Tibial artery (tissue), 4 donors: ENCODE data around the gene RNASET2.

Experiments
- DNase-seq, 2 donors: peaks; one replicate each; pipeline ENCODE4 v3.0.0-alpha.2; 2019
- H3K27ac ChIP-seq, 2 donors: fragments of 200-600 bp; sonication (generic) in 1 of 2; 1 replicate in 1 of 2; 2 replicates in 1 of 2; pipeline ENCODE4 v1.5.1; 2018 to 2019; ENCODE audit warnings: mild to moderate bottlenecking in 1 of 2
- H3K27me3 ChIP-seq, 2 donors: fragments of 200-600 bp; sonication (generic) in 1 of 2; one replicate each; pipeline versions ENCODE4 v1.5.1 to v1.6.0; 2016 to 2019
- H3K36me3 ChIP-seq, 3 donors: fragments of 200-600 bp; sonication (generic) in 2 of 3; one replicate each; pipeline ENCODE4 v1.5.1; 2016 to 2019; ENCODE audit warnings: mild to moderate bottlenecking in 2 of 3
- H3K4me1 ChIP-seq, 4 donors: fragments of 200-600 bp; sonication (generic) in 2 of 4; 1 replicate in 3 of 4; 2 replicates in 1 of 4; pipeline ENCODE4 v1.5.1; 2016 to 2019
- H3K4me3 ChIP-seq, 2 donors: fragments of 200-600 bp; sonication (generic) in 1 of 2; 1 replicate in 1 of 2; 2 replicates in 1 of 2; pipeline ENCODE4 v1.5.1; 2018 to 2019; ENCODE audit warnings: mild to moderate bottlenecking in 2 of 2
- H3K9me3 ChIP-seq, 3 donors: fragments of 200-600 bp; sonication (generic) in 1 of 3; one replicate each; pipeline ENCODE4 v1.5.1; 2016 to 2019
- CTCF ChIP-seq, 2 experiments: fragments of 200-600 bp in 1 of 2; fragments of 450-650 bp in 1 of 2; IDR thresholded peaks; one replicate each; pipeline ENCODE4 v1.5.1; 2017 to 2019; ENCODE audit warnings: antibody characterized with exemption in 2 of 2, mild to moderate bottlenecking in 1 of 2, moderate library complexity in 1 of 2
- intact Hi-C: fragments of 100-400 bp; cut with DNase I; formaldehyde crosslinking; loops from one replicate; pipeline ENCODE4 v1.15.0; 2023; ENCODE audit warnings: low total_unique reads

The RNASET2 gene

GRCh38 chr6:166907871-166908806 lies 48.2 kb downstream of the RNASET2 start:
- DNase-seq, result no peak
- TF ChIP-seq CTCF (IDR thresholded peaks at IDR 0.05), result no peak
- H3K27ac ChIP-seq, result no peak overlapping the region

GRCh38 chr6:166907373-166907841 lies 48.9 kb downstream of the RNASET2 start:
- H3K9me3 ChIP-seq, result no peaks in the 10 kb centered on the region
- no peak overlapping the region for H3K27ac ChIP-seq
- no peak overlapping the region for H3K4me3 ChIP-seq
- H3K36me3 ChIP-seq, result no peaks in the 10 kb centered on the region
- TF ChIP-seq CTCF (IDR thresholded peaks at IDR 0.05), result no peak
- intact Hi-C loops, result no loop called here
- peaks cover 0 to 9% (median 5%) of the 10 kb centered on the region in 4 donors for H3K4me1 ChIP-seq
- DNase-seq, result no peak
- H3K27me3 ChIP-seq, result peaks cover 0 to 5% of the 10 kb centered on the region in 2 donors

More at GRCh38 chr6:166907871-166908806, 48.2 kb downstream of the RNASET2 start:
- Histone ChIP-seq H3K4me1 (peaks cover 0 to 9% (median 5%) of the 10 kb centered on the region in 4 donors), H3K27me3 (peaks cover 0 to 5% of the 10 kb centered on the region in 2 donors), H3K9me3 (no peaks in the 10 kb centered on the region), H3K4me3 (no peak overlapping the region), H3K36me3 (no peaks in the 10 kb centered on the region)
- intact Hi-C loops, result no loop called here

- TF ChIP-seq CTCF (IDR thresholded peaks at IDR 0.05), result no peak
- Histone ChIP-seq H3K36me3 (no peaks in the 10 kb centered on the region), H3K27ac (no peak overlapping the region), H3K9me3 (no peaks in the 10 kb centered on the region), H3K27me3 (peaks cover 0 to 5% of the 10 kb centered on the region in 2 donors), H3K4me1 (peaks cover 0 to 9% (median 5%) of the 10 kb centered on the region in 4 donors), H3K4me3 (no peak overlapping the region)
- intact Hi-C loops, result no loop called here
- DNase-seq, result no peak
These were observed 49.8 kb downstream of the RNASET2 start for GRCh38 chr6:166906376-166907044.

- H3K4me3 ChIP-seq, result no peak overlapping the region
- no peak for DNase-seq
- H3K9me3 ChIP-seq, result no peaks in the 10 kb centered on the region
- H3K36me3 ChIP-seq, result no peaks in the 10 kb centered on the region
- no peak for TF ChIP-seq CTCF (IDR thresholded peaks at IDR 0.05)
- H3K27ac ChIP-seq, result no peak overlapping the region
- intact Hi-C loops, result no loop called here
- H3K27me3 ChIP-seq, result peaks cover 0 to 5% of the 10 kb centered on the region in 2 donors
- peaks cover 0 to 9% (median 5%) of the 10 kb centered on the region in 4 donors for H3K4me1 ChIP-seq
These were observed 50.7 kb downstream of the RNASET2 start for GRCh38 chr6:166905505-166906134.

GRCh38 chr6:166905013-166905412 lies 51.3 kb downstream of the RNASET2 start:
- Histone ChIP-seq H3K27ac (no peak overlapping the region), H3K4me3 (no peak overlapping the region), H3K4me1 (peaks cover 0 to 9% (median 5%) of the 10 kb centered on the region in 4 donors), H3K9me3 (no peaks in the 10 kb centered on the region), H3K27me3 (peaks cover 0 to 5% of the 10 kb centered on the region in 2 donors), H3K36me3 (no peaks in the 10 kb centered on the region)
- intact Hi-C loops, result no loop called here
- DNase-seq, result no peak
- TF ChIP-seq CTCF (IDR thresholded peaks at IDR 0.05), result no peak
